Hepatocyte (in vitro differentiated cells): ENCODE measurements around the gene TMEFF2.

Experiments
- CTCF ChIP-seq: fragments of 200-600 bp; sonication (generic); IDR thresholded peaks from 2 replicates; pipeline ENCODE4 v1.5.1; 2016; ENCODE audit warnings: antibody characterized with exemption, mild to moderate bottlenecking; ENCODE audit not compliant: poor library complexity
- EZH2 ChIP-seq: fragments of 200-600 bp; sonication (generic); IDR thresholded peaks from 2 replicates; pipeline ENCODE4 v1.6.1; 2016; ENCODE audit warnings: antibody characterized with exemption, mild to moderate bottlenecking, borderline replicate concordance

GRCh38 chr2:192236136-192236535 lies 41.4 kb upstream of the TMEFF2 start:
- TF ChIP-seq CTCF (no peak), EZH2 (no peak)
